ENCODE results near the gene CD200R1.

Gene CD200R1

GRCh38 chr3:112974894-112975293 is at the start of gene CD200R1:
CD200R1 (minus strand) TSS chr3:112975103; CDS start chr3:112974857, 246 bp downstream.
- Mint-ChIP-seq H3K27me3 (no peaks in the 10 kb centered on the region), H3K27ac (ENCODE audit: low read depth) (peak within 1 kb of the TSS; percentile 92), H3K4me3 (peak within 1 kb of the TSS; percentile 93), H3K4me1 (peaks cover 76% of the 10 kb centered on the region), H3K9me3 (no peaks in the 10 kb centered on the region), H3K36me3 (ENCODE audit: insufficient read depth) (peaks cover 2% of the 10 kb centered on the region)
- no peak for DNase-seq (ENCODE audit: low spot score in 2 of 2)
- ATAC-seq (replicated peaks; ENCODE audit: extremely low read depth, poor library complexity, severe bottlenecking) = peak; percentile 26

- DNase-seq (ENCODE audit: low spot score in 2 of 2) = no peak
- no peaks in the 10 kb centered on the region for H3K9me3 Mint-ChIP-seq
- H3K27me3 Mint-ChIP-seq = no peaks in the 10 kb centered on the region
- H3K4me1 Mint-ChIP-seq = peaks cover 39% of the 10 kb centered on the region
- no peak overlapping the region for H3K4me3 Mint-ChIP-seq
- H3K36me3 Mint-ChIP-seq (ENCODE audit: insufficient read depth) = peaks cover 7% of the 10 kb centered on the region
- ATAC-seq (replicated peaks; ENCODE audit: extremely low read depth, poor library complexity, severe bottlenecking) = no peak
- no peak overlapping the region for H3K27ac Mint-ChIP-seq (ENCODE audit: low read depth)
These were observed 46.6 kb upstream of the CD200R1 start for GRCh38 chr3:113021471-113021870.

GRCh38 chr3:113019182-113020137 is 44.6 kb upstream of the CD200R1 start:
- Mint-ChIP-seq H3K4me3 (peak overlapping the region; percentile 93), H3K36me3 (ENCODE audit: insufficient read depth) (peaks cover 14% of the 10 kb centered on the region)

GRCh38 chr3:113018536-113019181 is 43.8 kb upstream of the CD200R1 start:
- no peak for DNase-seq (ENCODE audit: low spot score in 2 of 2)

More at GRCh38 chr3:113019182-113020137, 44.6 kb upstream of the CD200R1 start:
- peaks cover 57% of the 10 kb centered on the region for H3K4me1 Mint-ChIP-seq
- H3K27ac Mint-ChIP-seq (ENCODE audit: low read depth) = peak overlapping the region; percentile 93
- no peaks in the 10 kb centered on the region for H3K9me3 Mint-ChIP-seq
- DNase-seq (ENCODE audit: low spot score in 2 of 2) (peak; percentile 71 to 79), ATAC-seq (replicated peaks; ENCODE audit: extremely low read depth, poor library complexity, severe bottlenecking) (peak; percentile 88)
- no peaks in the 10 kb centered on the region for H3K27me3 Mint-ChIP-seq

GRCh38 chr3:113013593-113013992 is 38.7 kb upstream of the CD200R1 start:
- Mint-ChIP-seq H3K9me3 (no peaks in the 10 kb centered on the region), H3K27ac (ENCODE audit: low read depth) (peak overlapping the region; percentile 71), H3K4me1 (peaks cover 53% of the 10 kb centered on the region), H3K27me3 (no peaks in the 10 kb centered on the region), H3K36me3 (ENCODE audit: insufficient read depth) (peaks cover 49% of the 10 kb centered on the region), H3K4me3 (no peak overlapping the region)
- ATAC-seq (replicated peaks; ENCODE audit: extremely low read depth, poor library complexity, severe bottlenecking) (peak; percentile 29), DNase-seq (ENCODE audit: low spot score in 2 of 2) (no peak)

More at GRCh38 chr3:113018536-113019181, 43.8 kb upstream of the CD200R1 start:
- Mint-ChIP-seq H3K27ac (ENCODE audit: low read depth) (peak overlapping the region; percentile 93), H3K9me3 (no peaks in the 10 kb centered on the region), H3K27me3 (no peaks in the 10 kb centered on the region), H3K4me3 (peak overlapping the region; percentile 93), H3K36me3 (ENCODE audit: insufficient read depth) (peaks cover 20% of the 10 kb centered on the region), H3K4me1 (peaks cover 60% of the 10 kb centered on the region)
- peak; percentile 13 for ATAC-seq (replicated peaks; ENCODE audit: extremely low read depth, poor library complexity, severe bottlenecking)

- ATAC-seq (replicated peaks; ENCODE audit: extremely low read depth, poor library complexity, severe bottlenecking) (no peak), DNase-seq (ENCODE audit: low spot score in 2 of 2) (no peak)
- Mint-ChIP-seq H3K36me3 (ENCODE audit: insufficient read depth) (peaks cover 58% of the 10 kb centered on the region), H3K9me3 (no peaks in the 10 kb centered on the region), H3K27me3 (no peaks in the 10 kb centered on the region), H3K27ac (ENCODE audit: low read depth) (peak overlapping the region; percentile 75), H3K4me3 (no peak overlapping the region), H3K4me1 (peaks cover 43% of the 10 kb centered on the region)
These were observed 33.2 kb upstream of the CD200R1 start for GRCh38 chr3:113008117-113008516.

- Mint-ChIP-seq H3K4me1 (peaks cover 45% of the 10 kb centered on the region), H3K27me3 (no peaks in the 10 kb centered on the region), H3K9me3 (no peaks in the 10 kb centered on the region), H3K4me3 (peak overlapping the region; percentile 62), H3K27ac (ENCODE audit: low read depth) (peak overlapping the region; percentile 75), H3K36me3 (ENCODE audit: insufficient read depth) (peaks cover 52% of the 10 kb centered on the region)
- ATAC-seq (replicated peaks; ENCODE audit: extremely low read depth, poor library complexity, severe bottlenecking) (no peak), DNase-seq (ENCODE audit: low spot score in 2 of 2) (no peak)
These were observed 31.6 kb upstream of the CD200R1 start for GRCh38 chr3:113006359-113007056.

GRCh38 chr3:113005611-113006010 is 30.7 kb upstream of the CD200R1 start:
- Mint-ChIP-seq H3K27me3 (no peaks in the 10 kb centered on the region), H3K9me3 (no peaks in the 10 kb centered on the region), H3K4me3 (peak overlapping the region; percentile 62), H3K4me1 (peaks cover 49% of the 10 kb centered on the region), H3K27ac (ENCODE audit: low read depth) (peak overlapping the region; percentile 75), H3K36me3 (ENCODE audit: insufficient read depth) (peaks cover 58% of the 10 kb centered on the region)
- no peak for DNase-seq (ENCODE audit: low spot score in 2 of 2)
- peak; percentile 65 for ATAC-seq (replicated peaks; ENCODE audit: extremely low read depth, poor library complexity, severe bottlenecking)

GRCh38 chr3:113002679-113003078 is 27.8 kb upstream of the CD200R1 start:
- ATAC-seq (replicated peaks; ENCODE audit: extremely low read depth, poor library complexity, severe bottlenecking) = peak; percentile 73
- no peak overlapping the region for H3K4me3 Mint-ChIP-seq
- no peaks in the 10 kb centered on the region for H3K27me3 Mint-ChIP-seq
- H3K27ac Mint-ChIP-seq (ENCODE audit: low read depth) = peak overlapping the region; percentile 32
- H3K4me1 Mint-ChIP-seq = peaks cover 45% of the 10 kb centered on the region
- DNase-seq (ENCODE audit: low spot score in 2 of 2) = no peak
- H3K9me3 Mint-ChIP-seq = no peaks in the 10 kb centered on the region
- peaks cover 52% of the 10 kb centered on the region for H3K36me3 Mint-ChIP-seq (ENCODE audit: insufficient read depth)

- Mint-ChIP-seq H3K4me3 (no peak overlapping the region), H3K9me3 (no peaks in the 10 kb centered on the region), H3K27ac (ENCODE audit: low read depth) (peak overlapping the region; percentile 39), H3K4me1 (peaks cover 41% of the 10 kb centered on the region), H3K36me3 (ENCODE audit: insufficient read depth) (peaks cover 47% of the 10 kb centered on the region), H3K27me3 (no peaks in the 10 kb centered on the region)
- ATAC-seq (replicated peaks; ENCODE audit: extremely low read depth, poor library complexity, severe bottlenecking) = no peak
- DNase-seq (ENCODE audit: low spot score in 2 of 2) = no peak
These were observed 27.1 kb upstream of the CD200R1 start for GRCh38 chr3:113002037-113002436.

GRCh38 chr3:113000691-113001090 is 25.8 kb upstream of the CD200R1 start:
- Mint-ChIP-seq H3K27me3 (no peaks in the 10 kb centered on the region), H3K27ac (ENCODE audit: low read depth) (peak overlapping the region; percentile 74), H3K36me3 (ENCODE audit: insufficient read depth) (peaks cover 42% of the 10 kb centered on the region), H3K4me3 (no peak overlapping the region), H3K9me3 (no peaks in the 10 kb centered on the region), H3K4me1 (peaks cover 33% of the 10 kb centered on the region)
- ATAC-seq (replicated peaks; ENCODE audit: extremely low read depth, poor library complexity, severe bottlenecking) (no peak), DNase-seq (ENCODE audit: low spot score in 2 of 2) (no peak)

GRCh38 chr3:112995800-112996199 is 20.9 kb upstream of the CD200R1 start:
- no peaks in the 10 kb centered on the region for H3K27me3 Mint-ChIP-seq
- ATAC-seq (replicated peaks; ENCODE audit: extremely low read depth, poor library complexity, severe bottlenecking) (no peak), DNase-seq (ENCODE audit: low spot score in 2 of 2) (no peak)
- no peaks in the 10 kb centered on the region for H3K9me3 Mint-ChIP-seq
- H3K4me1 Mint-ChIP-seq = peaks cover 41% of the 10 kb centered on the region
- H3K4me3 Mint-ChIP-seq = no peak overlapping the region
- no peak overlapping the region for H3K27ac Mint-ChIP-seq (ENCODE audit: low read depth)
- peaks cover 33% of the 10 kb centered on the region for H3K36me3 Mint-ChIP-seq (ENCODE audit: insufficient read depth)
